GM18502 (cell line): ENCODE results near the gene TSPAN5.
"Not testable (repeated sequence)": the region's sequence is repeated elsewhere in the genome, so short reads cannot be mapped to it uniquely, and the experiment has no call there.

Source experiments
- ATAC-seq: cut with Tn5 transposase; IDR thresholded peaks from one replicate; pipeline ENCODE4 v1.9.1; 2021; ENCODE audit warnings: mild to moderate bottlenecking; ENCODE audit not compliant: unreplicated experiment, poor library complexity

TSPAN5 gene

DNA sequence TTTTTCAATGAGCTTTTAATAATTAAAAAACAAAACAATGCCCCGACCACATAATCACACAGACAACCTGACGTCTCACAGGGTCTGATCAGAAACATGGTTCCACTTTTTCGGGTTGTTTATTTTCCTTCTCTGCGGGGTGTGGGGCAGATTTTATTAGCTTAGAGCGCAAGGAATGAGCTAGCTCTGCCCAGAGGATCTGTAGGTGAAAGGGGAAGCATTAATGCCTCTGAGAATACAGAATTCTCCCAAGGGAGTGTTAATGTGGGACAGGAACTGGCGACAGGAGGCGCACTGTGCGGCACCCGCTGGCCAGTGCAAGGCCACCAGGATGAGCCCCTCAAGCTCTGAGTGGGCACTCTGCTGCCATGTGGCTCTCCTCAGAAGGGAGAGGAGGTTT is 181.5 kb downstream of the TSPAN5 start:
- no peak for ATAC-seq

DNA sequence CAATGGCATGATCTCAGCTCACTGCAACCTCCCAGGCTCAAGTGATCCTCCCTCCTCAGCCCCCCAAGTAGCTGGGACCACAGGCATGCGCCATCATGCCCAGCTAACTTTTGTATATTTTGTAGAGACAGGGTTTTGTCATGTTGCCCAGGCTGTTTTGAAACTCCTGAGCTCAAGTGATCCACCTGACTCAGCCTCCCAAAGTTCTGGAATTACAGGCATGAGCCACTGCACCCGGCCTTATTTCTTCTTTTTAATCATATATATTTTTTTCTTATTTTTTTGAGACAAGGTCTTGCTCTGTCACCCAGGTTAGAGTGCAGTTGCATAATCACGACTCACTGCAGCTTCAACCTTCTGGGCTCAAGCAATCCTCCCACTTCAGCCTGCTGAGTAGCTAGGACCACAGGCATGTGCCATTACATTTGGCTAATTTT is 184.0 kb downstream of the TSPAN5 start:
- ATAC-seq: no peak

DNA sequence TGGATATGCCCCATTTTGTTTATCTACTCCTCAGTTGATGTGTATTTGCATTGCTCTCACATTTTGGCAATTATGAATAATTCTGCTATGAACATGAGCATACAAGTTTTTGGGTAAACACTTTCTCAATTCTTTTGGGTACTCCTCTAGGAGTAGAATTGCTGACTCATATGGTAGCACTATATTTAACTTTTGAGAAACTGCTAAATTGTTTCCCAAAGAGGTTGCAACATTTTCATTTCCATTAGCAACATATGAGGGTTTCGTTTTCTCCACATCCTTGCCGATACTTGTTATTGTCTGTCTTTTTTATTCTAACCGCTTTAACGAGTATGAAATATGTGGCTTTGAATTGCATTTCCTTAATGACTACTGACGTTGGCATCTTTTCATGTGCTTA is 185.4 kb downstream of the TSPAN5 start:
- no peak for ATAC-seq

DNA sequence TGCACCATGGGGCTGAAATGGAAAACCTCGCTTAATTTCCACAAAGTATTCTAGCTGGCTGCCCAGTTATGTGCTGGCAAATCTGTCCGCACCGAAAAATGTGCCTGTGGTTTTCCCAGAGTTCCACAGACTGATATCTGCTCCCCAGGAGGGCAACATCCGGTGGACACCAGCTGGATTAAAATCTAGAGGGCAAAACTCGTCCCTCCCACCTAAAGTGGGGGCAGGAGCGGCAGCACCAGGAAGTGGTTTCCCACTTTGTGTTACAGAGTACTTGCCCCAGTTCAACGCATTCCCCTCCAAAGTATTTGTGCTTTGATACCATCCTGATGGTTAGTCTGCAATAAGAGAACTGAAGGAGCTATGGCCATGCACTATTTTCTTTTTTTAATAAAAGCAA is 187.6 kb downstream of the TSPAN5 start:
- ATAC-seq: no peak

DNA sequence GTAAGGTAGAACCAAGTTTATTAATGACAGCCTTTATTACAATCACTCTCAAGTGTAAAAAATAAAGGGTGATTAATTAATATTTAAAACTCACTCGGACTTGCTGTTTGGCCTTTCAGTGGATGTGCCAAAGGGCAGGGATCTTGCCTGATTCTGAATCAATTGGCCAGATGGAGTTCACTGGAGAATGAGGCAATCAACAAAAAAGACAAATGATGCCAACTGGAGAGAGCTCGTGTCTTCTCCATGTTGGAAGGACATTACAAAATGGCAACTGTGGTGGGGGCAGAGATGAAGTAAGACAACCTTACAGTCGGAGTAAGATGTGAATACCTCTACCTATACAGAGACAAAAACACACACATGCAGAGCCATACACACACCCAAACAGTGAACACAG is 188.0 kb downstream of the TSPAN5 start:
- ATAC-seq: no peak

DNA sequence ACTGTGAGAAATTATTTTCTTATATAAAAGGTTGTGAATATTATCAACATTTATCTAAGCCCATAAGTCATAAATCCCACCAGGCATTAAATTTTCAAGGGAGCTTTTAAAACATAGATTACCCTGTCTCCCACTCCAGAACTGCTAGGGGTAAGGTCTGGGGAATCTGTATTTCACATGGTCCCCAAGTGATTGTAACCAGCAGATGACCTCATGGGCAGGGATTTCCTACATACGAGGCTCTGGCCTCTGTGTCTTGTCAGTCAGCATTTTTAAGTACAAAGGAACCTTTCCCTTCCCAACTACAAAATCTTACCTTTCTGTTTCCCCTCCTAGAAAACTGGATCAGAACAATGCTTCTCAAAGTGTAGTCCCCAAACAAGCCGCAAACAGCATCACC is 188.6 kb downstream of the TSPAN5 start:
- ATAC-seq: no peak

DNA sequence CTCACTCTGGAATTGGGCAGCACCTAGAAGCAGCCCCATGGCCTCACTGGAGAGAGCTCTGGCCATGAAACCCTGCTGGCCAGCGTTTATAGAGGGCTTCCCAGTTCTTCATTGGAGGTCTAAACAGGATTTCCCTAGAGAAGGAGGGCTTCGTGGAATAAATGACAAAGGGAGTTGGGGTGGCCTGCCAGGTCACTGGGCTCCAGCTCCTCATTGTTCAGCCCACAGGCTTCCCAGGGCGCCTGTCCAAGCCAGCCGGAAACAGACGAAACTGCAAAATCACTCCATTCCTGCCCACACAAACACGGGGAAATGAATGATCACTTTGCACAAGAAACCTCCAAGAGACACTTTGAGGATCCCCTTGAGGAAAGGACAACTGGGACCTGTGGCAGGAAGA is 189.7 kb downstream of the TSPAN5 start:
- ATAC-seq: no peak

DNA sequence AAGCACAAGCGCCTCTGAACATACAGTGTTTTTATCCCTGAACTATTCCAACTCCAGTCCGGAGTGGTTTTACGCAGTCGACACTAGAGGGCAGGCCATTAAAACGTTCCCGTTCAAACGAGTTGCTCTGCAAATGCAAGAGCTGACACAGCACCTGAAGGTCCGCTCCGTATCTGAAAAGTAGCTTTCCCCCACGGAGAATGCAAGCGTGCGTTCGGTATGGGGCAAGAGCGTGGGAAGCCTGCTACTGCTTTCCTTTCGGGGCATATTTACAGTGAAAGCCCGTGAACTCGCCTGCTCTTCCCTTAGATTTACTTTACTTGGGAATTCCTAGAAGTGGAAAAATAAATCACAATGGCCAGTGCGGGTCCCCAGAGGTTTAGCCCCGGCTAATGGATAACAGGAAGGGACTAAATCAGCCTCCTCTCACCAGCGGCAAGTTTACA is 190.8 kb downstream of the TSPAN5 start:
- ATAC-seq: peak; percentile 97

DNA sequence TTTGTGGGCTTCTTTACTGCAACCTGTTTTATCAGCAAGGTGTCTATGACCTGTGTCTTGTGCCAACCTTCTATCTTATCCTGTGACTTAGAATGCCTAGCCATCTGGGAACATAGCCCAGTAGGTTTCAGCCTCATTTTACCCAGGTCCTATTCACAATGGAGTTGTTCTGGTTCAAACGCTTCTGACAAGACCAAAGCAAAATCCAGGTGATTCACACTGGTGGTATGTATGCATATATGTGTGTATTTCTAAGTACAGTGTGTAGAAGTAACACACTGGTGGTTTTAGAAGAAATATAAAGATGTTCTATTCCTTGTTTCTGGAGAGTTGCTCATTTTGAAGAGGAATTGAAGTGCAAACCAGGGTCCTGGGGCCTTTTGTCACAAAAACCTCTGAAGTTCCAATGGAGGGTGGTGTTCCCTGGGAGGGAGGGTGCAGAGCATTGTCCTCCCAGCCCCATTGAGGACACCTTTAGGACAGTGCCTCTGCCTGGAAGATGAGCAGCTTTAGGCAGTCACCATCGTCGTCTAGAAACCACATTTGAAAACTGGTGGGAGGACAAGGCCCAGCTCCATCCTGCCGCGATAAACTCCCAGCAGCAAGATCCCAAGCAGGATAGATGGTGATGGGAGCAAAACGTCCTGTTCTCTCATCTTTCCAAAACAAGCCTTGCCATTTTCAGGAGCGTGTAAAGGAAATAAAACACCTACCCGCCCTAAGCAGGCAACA is 191.4 kb downstream of the TSPAN5 start:
- peak; percentile 3 for ATAC-seq

DNA sequence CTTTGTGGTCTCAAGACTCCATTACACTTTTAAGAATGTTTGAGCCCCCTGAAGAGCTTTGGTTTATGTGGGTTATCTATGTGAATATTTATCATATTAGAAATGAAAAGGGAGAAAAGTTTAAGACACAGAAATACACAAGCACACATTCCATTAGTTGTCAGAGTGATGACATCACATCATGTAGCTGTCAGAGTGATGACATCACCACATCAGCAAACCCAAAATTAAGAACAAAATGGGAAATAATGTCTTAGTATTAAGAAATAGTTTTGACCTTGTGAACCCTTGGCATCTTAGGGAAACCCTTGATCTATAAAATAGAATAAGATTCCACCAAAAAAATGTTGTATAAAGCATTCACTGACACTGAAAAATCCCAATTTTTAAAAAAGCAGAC is 195.9 kb downstream of the TSPAN5 start:
- no peak for ATAC-seq

DNA sequence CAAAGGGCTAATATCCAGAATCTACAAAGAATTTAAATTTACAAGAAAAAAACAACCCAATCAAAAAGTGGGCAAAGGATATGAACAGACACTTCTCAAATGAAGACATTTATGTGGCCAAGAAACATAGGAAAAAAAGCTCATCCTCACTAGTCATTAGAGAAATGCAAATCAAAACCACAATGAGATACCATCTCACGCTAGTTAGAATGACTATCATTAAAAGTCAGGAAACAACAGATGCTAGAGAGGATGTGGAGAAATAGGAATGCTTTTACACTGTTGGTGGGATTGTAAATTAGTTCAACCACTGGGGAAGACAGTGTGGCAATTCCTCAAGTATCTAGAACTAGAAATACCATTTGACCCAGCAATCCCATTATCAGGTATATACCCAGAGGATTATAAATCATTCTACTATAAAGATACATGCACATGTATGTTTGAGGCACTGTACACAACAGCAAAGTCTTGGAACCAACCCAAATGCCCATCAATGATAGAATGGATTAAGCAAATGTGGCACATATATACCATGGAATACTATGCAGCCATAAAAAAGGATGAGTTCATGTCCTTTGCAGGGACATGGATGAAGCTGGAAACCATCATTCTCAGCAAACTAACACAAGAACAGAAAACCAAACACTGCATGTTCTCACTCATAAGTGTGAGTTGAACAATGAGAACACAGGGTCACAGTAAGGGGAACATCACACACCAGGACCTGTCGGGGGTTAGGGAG is 197.1 kb downstream of the TSPAN5 start:
- not testable (repeated sequence) for ATAC-seq

DNA sequence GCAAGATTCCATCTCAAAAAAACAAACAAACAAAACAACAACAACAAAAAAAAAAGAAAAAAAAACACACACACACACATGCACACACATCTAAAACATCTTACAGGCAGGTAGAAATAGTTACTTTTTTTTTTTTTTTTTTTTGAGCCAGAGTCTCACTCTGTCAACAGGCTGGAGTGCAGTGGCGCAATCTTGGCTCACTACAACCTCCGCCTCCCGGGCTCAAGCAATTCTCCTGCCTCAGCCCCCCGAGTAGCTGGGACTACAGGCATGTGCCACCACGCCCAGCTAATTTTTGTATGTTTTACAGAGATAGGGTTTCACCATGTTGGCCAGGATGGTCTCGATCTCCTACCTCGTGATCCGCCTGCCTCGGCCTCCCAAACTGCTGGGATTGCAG is 201.0 kb downstream of the TSPAN5 start:
- not testable (repeated sequence) for ATAC-seq

DNA sequence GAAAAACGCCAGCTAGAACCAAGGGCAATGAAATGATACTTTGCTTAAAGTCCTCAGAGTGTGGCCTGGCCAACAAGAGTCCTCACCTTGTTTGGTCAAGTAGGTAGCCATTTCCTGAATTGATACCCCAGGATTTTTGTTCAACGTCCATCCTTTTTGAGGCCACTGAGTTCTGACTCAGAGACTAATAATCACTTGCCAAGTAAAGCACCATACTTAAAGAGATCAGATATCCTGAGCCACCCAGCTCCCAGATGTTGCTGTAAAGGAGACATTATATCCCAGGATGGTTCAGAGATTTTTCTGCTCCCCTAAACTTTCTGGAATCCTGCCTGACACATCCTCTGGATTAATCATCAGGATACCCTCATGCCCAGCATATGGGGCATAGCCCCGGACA is 206.3 kb downstream of the TSPAN5 start:
- no peak for ATAC-seq

DNA sequence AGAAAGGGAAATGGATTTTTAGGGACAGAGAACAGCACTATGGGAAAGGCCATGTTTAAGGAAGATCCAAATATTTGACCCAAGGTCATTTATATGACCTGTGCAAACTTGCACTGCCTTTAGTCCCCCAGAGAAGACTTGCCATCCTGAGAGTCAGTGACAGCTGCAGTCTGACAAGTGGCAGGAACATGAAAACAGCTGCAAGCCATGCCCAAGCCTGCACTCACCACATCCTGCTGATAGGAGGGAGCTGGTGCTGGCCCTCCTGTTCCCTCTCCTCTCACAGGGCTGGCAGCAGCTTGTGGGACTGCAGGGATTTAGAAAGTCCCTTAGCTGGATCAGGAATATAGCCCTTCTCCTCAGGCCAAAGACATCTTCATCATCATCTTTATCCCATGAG is 209.5 kb downstream of the TSPAN5 start:
- peak; percentile 37 for ATAC-seq

DNA sequence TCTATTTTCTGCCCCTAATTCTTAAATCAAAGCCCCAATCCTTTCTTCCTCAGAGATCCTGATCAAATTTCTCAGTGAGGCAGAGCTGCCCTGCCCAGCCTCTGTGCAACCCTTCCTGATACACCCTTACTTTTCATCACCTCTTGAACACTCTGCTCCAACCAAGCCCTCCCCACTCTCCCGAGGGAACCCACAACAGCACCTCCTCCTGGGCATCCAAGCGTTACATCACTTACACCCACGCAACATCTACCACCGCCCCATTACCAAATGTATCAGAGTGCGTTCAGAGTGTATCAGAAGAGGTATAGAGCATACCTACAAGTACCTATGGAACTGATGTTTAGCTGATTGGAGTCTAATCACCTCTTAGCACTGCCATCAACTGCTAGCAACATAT is 210.8 kb downstream of the TSPAN5 start:
- no peak for ATAC-seq

DNA sequence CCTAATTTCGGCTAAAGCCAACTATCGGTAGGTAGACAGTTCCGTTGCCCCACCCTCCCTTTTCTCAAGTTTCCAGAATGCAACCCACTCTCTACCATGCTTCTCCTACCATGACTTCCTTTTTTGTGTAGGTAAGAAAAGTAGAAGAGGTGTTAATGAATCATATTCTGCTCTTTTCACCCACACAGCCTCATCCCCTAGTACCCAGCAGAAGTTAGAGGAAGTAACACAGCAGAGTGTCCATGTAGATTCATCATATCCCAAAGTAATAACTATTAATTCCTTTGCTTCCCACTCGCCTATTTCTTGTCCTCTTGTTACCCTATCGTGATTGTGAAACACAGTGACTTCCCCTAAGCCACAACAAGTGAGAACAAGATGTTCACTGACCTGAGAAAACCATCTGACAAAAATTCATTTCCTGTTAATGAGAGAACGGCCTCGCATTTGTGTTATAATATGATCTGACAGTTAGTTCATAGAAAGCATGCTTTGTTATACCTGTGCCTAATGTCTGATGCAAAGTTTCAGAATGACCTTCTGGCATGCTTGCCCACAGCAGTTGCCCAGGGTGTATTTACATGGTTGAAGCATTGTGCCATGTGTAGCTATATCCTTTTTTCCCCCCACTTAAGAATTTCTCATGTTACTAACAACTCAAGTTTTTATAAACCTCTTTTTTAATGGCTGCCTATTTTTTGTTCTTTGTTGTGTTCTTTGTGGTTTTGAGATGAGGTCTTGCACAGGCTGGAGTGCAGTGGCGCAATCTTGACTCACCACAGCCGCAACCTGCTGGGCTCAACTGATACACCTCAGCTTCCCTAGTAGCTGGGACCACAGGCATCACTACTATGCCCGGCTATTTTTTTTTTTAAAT is 211.7 kb downstream of the TSPAN5 start:
- ATAC-seq: peak; percentile 84

DNA sequence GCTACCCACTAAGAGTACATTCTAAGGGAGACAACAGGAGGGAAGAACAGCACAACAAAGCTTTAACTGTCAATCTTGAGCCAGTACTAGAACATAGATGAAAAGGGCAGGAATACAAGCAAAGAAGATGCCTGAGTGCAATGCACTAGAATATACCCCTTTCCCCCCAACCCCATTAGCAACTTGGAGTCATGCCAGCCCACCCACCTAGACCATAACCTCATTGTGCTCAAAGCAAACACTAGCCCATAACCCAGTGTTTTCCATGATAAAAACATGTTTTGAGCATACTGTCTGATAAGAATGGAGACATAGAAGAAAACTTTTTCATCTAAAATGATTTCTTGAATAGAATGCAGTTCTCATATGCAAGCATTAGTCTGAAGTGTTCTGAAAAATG is 214.0 kb downstream of the TSPAN5 start:
- ATAC-seq: no peak

DNA sequence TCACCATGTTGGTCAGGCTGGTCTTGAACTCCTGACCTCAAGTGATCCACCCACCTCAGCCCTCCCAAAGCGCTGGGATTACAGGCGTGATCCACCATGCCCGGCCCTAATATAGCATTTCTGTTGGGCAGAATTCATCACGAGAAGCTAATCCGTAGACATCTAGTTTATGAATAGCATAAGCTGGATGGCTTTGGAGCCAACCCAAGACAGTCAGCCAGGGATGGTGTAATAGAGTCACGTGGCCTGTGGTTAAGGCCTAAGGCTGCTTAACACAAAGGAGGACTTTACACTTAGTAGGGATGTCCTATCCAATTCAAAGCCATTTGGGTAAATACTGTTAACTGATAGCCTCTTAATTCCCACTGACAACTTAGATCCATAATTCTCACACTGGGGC is 223.6 kb downstream of the TSPAN5 start:
- ATAC-seq: no peak

DNA sequence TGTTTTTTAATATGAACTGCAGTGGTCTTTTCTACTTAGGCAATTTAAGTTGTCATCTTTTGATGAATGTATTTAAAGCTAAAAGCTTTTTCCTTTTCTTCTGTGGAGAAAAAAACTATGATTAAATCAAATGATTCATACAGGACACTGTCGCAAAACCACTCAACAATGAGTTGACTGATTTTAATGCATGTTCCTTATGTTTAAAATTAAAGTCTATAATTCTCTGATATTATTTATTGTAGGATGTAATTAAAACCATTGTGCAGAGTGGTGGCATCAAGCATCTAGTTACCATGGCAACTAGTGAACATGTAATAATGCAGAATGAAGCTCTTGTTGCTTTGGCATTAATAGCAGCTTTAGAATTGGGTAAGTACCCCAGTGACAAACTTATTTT is 224.7 kb downstream of the TSPAN5 start:
- no peak for ATAC-seq

DNA sequence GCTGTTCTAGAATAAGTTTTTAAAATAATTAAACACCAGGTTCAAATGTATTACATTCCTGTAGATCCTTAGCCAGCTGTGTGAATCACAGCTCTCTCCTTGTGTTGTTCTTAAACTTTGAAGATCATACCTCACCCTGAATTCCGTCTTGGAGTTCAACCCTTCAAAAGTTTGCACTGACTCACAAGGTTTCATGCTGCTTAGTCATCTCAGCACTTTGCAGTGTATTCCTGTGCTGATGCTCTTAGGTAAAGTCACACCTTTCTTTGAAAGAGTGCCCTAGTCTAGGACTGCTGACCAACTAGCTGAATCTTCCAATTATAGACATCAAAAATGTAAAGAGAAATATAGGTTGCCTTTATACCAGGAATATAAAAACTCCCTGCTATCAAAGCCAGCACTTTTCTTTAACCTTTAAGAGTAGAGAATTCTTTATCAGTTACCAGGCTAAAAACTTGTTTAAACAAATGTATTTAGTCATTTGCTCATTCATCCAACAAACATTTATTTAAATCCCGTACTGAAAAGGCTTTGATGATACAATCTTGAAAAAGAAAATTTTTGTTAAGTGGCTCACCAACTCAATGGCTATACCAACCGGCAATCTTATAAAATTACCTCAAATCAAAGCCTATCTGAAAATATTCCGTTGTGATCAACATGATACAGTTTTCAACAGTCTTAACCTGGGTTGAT is 227.6 kb downstream of the TSPAN5 start:
- no peak for ATAC-seq
